GF-D8 (cell line): ENCODE measurements around the gene RRAGA.
"Not testable (repeated sequence)": the region's sequence is repeated elsewhere in the genome, so short reads cannot be mapped to it uniquely, and the experiment has no call there.

Source experiments
- DNase-seq: peaks from one replicate; lab custom pipeline; 2025; lab: John Stamatoyannopoulos, UW

RRAGA gene, protein sequence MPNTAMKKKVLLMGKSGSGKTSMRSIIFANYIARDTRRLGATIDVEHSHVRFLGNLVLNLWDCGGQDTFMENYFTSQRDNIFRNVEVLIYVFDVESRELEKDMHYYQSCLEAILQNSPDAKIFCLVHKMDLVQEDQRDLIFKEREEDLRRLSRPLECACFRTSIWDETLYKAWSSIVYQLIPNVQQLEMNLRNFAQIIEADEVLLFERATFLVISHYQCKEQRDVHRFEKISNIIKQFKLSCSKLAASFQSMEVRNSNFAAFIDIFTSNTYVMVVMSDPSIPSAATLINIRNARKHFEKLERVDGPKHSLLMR

GRCh38 chr9:19048966-19049916 lies at the start of gene RRAGA:
Gene RRAGA, plus strand, starts transcription at chr9:19049427. Its CDS starts 233 bp downstream, at chr9:19049660.
- DNase-seq, result peak; percentile 93

- no peak for DNase-seq
Measured at GRCh38 chr9:19000133-19000532, 49.1 kb upstream of the RRAGA start.

DNA sequence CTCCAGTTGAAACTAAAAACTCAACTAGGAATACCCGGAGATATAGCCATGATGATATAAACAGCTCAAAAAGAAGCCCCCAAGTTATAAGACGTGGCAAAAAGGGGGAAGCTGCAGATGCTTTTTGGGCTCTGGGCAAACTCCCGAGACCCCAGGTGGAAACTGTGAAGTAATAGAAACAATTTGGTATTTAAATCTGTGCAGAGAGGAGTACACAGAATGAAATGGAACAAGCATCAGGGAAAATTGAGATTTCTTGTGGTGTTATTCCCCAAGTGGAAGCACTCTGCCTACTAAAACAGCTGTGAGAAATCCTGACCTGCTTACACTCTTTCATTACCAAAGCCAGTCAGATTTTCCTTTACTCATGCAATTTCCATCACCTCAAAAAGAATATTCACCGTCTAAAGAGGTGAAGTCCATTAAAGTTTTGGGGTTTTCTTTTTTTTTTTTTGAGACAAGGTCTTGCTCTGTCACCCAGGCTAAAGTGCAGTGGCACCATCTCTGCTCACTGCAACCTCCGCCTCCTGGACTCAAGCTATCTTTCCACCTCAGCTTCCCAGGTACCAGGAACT lies 39.7 kb upstream of the RRAGA start:
- no peak for DNase-seq

- no peak for DNase-seq
Measured at GRCh38 chr9:19018201-19018600, 31.0 kb upstream of the RRAGA start.

DNA sequence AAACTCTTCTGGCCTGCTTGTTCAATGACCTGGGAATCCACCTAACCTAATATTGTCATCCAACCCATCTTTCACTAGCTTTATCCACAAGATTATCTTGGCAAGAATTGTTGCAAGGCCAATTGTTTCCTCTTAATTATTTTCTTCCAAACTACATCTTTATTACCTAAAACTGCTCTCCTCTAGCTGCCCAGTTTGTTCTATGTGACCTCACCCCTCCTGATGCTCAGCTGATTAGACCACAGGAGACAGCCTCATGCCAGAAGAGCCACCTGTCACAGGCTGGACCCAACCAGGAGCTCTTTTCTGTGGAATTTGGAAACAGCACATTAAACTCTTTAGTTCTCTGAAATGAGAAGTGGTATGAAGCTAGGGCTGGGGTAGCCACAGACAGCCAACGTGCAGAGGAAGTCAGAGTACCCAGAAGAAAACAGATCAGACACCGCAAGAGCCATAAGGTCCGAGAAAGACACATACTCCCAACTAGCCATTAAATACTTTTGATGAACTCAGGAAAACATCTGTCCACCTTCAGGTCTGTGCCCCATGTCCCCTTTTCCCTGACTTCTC lies 28.3 kb upstream of the RRAGA start:
- DNase-seq, result no peak

GRCh38 chr9:19021649-19022048 lies 27.6 kb upstream of the RRAGA start:
- DNase-seq, result not testable (repeated sequence)

GRCh38 chr9:19022206-19022605 lies 27.0 kb upstream of the RRAGA start:
- no peak for DNase-seq

GRCh38 chr9:19023078-19023477 lies 26.1 kb upstream of the RRAGA start:
- no peak for DNase-seq

DNA sequence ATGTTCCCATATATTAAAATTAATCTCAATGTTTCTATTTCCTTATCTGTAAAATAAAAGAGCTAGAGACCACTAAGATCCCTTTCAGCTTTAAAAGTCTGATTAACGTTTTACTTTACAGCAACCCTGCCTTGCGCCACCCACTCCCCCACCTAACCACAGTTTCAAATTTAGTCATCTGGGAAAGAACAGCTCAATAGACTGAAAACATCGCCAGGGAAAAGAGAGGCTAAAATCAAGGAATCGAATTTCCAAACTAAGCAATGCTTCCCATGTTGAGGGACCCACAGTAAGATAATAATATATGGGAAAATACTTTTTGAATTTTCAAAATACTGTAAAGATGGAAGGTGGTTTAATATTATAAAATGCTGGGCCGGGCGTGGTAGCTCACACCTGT lies 22.9 kb upstream of the RRAGA start:
- no peak for DNase-seq

GRCh38 chr9:19027825-19028224 lies 21.4 kb upstream of the RRAGA start:
- no peak for DNase-seq

- DNase-seq, result no peak
Measured at GRCh38 chr9:19028835-19029451, 20.3 kb upstream of the RRAGA start.

GRCh38 chr9:19030899-19031298 lies 18.3 kb upstream of the RRAGA start:
- DNase-seq, result no peak

GRCh38 chr9:19032406-19032805 lies 16.8 kb upstream of the RRAGA start:
- no peak for DNase-seq

DNA sequence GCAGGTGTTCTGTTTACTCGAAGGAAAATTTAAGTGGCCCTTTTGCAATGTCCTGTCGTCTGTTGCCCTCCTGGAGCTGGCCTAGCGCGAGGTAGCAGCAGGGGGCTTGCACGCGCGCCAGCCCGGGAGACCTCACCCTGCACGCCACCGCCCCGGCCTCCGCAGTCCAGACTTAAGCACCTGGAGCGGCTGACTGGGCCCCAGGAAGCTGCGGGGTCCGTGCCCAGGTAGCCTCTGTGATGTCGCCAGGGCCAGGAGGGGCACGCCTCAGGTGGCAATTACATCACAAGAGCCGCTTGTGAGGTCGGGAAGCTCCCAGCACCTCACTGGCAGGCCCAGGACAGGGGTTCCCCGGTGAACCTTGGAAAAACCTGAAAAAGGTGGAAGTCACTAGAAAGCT lies 16.2 kb upstream of the RRAGA start, which contains the start of gene SAXO1:
SAXO1 (minus strand) TSS at position 195 of the 400 bp plus-strand sequence. CDS start 301 bp downstream, outside the sequence.
- no peak for DNase-seq

DNA sequence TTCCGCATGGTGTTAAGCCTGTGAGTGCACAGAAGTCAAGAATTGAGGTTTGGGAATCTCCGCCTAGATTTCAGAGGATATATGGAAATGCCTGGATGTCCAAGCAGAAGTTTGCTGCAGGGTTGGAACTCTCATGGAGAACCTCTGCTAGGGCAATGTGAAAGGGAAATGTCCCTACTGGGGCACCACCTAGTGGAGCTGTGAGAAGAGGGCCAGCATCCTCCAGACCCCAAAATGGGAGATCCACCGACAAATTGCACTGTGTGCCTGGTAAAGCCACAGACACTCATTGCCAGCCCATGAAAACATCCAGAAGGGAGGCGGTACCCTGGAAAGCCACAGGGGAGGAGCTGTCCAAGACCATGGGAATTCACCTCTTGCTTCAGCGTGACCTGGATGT lies 12.6 kb upstream of the RRAGA start:
- DNase-seq, result no peak

DNA sequence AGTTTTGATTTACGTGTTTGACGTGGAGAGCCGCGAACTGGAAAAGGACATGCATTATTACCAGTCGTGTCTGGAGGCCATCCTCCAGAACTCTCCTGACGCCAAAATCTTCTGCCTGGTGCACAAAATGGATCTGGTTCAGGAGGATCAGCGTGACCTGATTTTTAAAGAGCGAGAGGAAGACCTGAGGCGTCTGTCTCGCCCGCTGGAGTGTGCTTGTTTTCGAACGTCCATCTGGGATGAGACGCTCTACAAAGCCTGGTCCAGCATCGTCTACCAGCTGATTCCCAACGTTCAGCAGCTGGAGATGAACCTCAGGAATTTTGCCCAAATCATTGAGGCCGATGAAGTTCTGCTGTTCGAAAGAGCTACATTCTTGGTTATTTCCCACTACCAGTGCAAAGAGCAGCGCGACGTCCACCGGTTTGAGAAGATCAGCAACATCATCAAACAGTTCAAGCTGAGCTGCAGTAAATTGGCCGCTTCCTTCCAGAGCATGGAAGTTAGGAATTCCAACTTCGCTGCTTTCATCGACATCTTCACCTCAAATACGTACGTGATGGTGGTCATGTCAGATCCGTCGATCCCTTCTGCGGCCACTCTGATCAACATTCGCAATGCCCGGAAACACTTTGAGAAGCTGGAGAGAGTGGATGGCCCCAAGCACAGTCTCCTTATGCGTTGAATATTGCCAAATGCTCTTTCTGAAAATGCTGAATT lies 850 bp downstream of the RRAGA start:
- DNase-seq, result no peak

DNA sequence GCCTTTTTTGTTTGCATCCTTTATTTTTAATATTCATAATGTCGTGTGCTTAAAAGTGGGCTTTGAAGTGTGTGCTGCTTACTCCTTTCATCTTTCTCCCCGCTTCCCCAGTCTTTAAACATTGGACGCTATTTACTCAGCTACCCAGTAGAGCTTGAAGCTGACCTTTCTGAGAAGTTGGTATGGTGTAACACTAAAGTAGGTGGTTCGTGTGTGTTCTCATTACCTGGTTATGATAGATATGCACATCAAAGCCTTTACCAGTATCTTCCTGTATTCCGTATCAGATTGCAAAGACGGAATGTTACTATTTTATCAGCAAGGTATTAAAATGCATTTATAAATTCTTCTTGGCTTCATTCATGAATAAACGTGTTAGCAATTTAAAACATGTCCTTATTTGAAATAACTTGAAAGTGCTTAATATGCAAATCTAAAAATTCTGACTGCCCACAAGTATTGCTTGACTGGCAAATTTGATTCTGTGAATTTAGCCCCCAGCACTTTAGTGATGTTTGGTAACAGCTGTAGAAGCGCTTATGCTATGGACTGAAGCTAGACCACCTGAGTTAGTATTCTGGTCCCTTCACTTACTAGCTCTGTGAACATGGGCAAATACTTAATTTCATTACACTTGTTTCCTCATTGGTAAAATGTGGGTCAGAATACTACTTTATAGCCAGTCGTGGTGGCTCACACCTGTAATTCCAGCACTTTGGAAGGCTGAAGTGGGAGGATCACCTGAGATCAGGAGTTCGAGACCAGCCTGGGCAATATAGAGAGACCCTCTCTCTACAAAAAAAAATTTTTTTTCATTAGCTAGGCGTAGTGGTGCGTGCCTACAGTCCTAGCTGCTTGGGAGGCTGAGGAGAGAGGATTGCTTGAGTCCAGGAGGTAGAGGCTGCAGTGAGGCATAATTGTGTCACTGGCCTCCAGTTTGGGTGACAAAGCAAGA lies 1.7 kb downstream of the RRAGA start:
- no peak for DNase-seq

GRCh38 chr9:19057033-19057432 lies 7.8 kb downstream of the RRAGA start:
- no peak for DNase-seq

DNA sequence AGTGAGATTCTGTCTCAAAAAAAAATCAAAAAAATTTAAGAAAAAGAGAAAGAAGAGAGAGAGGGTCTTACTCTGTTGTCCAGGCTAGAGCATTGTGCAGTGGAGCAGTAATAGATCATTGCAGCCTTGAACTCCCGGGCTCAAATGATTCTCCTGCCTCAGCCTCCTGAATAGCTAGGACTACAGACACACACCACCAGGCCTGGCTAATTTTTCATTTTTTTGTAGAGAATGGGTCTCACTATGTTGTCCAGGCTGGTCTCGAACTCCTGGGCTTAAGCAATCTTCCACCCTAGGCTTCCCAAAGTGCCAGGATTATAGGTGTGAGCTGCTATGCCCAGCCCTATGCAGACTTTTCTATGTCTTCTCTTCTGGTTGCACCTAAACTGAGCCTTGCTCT lies 25.0 kb downstream of the RRAGA start:
- no peak for DNase-seq

DNA sequence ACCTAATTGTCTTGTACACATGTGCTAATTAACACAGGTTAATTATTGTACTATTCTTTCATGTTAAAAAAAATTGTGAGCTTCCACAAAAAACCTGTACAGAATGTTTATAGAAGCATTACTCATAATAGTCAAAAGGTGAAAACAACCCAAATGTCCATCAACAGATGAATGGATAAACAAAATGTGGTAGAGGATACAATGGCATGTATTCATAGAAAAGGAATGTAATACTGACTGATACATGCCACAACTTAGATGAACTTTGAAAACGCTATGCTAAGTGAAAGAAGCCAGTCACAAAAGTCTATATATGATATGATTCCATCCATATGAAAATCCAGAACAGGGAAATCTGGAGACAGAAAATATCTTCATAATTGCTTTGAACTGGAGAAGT lies 25.6 kb downstream of the RRAGA start:
- no peak for DNase-seq
